ENCODE measurements around the gene TAL1.

Gene TAL1

DNA sequence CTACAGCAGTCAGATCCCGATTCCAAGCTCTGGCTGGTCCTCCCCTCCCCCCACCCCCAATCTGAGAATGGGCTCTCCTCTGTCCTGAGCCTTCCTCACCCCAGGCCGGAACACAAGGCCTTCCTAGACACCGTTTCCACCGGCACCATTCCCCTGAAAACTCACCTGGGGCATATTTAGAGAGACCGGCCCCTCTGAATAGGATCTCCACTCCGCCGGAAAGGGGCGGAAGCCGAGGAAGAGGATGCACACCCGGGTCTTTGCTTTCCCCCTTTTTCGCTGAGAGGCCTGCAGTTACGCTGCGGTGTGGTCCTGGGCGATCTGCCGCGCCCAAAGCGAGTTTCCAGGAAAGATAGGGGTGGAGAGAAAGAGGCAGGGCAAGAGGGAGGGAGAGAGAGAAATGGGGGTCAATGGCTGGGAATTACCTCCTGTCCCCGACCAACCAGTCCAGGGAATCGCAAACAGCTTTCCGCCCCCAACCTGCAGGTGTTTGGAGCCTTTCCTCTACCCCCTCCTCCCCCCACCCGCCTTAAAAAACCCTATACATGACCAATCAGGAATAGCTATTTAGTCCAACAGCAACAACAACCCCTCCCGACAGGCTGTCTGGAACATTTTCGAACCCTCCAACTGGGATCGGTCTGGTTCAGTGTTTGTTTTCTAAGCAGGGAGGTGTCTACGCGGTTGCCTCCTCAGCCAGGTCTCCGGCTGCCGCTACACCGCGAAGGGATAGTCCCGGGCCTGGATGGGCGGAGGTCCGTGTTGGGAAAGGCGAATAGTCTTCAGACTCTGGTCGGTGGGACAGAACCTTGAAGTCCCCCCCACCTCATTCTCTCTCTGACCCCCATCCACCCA is 2.8 kb downstream of the TAL1 start:
- no peak for DNase-seq

DNA sequence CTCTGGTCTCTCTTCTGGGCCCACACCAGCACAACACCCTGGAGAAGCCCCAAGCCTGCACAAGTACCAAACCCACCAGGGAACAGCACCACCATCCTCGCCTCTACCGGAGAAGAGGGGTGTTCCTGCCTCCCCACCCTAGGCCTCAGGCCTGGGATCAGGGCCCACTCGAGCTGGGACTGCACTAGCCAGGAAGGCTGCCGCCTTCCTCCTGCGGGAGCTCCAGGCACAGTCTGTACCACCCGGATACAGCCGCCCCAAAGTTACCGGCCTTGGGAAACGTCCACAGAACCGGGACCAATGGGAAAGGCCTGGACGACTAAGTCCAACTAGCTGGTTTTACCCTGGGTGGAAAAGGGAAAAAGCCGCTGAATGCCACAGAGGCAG is 3.4 kb downstream of the TAL1 start:
- DNase-seq, result no peak

DNA sequence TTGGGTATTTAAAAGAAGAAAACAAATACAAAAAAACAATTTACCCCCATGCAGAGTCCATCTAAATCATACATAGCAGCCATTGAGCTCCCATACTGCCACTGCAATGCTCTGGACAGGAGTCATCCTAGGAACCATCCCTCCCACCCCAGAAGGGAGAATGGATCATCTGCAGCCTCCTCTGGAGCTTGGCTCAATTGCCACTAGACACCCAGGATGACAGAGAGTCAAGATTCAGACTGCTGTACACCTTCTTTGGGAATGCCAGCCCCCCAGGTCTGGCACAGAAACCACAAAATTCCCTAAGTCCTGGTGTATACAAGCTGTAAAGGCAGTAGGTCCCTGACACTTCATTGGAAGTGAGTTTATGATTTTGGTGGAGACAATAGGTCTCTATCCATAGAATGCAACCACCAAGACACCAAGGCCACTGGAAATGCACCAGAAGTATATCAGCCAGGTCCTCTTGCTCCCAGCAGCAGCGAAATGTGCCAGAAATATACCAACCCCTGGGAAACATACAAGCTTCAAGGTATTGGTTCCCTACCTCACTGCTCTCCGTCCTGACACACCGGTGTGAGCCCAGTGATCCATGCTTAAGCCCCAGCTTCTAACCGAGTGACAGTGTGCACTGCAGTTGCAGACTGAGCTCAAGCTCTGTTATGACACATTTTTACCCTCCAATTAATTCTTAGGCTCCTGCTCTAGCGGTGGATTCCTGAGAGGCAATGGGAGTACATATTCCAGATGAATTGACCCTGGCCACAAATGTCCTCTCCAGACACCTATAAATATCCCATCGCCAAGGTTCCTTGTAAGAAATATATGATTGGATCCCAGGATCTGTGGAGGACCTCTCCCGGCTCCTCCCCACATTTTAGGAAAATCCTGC is 4.4 kb downstream of the TAL1 start:
- DNase-seq, result no peak

DNA sequence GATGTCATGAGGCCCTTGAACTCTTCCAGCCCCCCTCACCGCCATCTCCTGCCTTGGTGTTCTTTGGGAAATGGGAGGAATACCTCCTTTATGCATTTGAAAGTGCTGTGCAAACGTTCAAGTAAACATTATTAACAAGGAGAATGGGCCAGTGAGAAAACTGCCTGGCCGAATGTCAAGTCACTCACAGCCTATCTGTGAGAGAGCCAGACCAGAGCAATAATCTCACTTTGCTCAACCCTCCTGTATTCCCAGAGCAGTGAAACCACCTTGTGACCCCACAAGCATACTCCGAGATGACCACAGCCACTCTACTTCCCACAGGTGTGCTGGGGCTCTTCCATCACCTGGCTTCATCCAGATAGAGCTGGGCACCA is 5.2 kb downstream of the TAL1 start:
- DNase-seq, result no peak

DNA sequence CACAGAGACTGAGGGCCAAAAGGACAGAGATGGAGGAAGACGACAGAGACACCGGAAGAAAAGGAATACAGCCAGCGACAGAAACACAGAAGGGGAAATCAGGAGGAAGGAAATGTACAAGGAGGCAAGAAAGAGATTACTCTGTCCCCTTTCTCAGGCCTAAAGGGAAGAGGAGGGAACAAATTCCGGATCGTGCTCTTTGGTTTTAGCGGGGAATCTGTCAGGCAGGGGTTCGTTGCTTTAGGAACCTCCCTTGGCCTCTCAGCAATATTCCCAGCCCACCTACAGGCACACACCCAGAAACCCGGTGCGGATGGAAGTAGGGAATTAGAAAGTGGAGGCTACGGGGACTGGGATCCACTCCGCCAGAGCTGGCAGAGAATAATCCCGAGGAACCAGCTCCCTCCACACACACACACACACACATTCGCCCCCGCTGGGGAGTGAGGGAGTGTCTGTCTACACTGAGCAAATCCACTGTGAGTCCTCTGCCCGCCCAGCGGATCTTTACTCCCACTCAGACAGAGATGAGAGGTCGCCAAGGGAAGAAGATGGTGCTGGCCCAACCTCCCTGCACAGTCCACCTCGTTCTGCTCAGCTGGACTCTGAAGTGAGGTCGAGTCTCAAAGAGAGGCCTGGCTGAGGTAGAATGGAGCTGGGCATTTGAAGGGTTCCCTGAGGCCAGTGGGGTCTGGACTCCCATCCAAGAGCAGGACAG is 5.7 kb downstream of the TAL1 start:
- DNase-seq, result peak; percentile 9 to 30

DNA sequence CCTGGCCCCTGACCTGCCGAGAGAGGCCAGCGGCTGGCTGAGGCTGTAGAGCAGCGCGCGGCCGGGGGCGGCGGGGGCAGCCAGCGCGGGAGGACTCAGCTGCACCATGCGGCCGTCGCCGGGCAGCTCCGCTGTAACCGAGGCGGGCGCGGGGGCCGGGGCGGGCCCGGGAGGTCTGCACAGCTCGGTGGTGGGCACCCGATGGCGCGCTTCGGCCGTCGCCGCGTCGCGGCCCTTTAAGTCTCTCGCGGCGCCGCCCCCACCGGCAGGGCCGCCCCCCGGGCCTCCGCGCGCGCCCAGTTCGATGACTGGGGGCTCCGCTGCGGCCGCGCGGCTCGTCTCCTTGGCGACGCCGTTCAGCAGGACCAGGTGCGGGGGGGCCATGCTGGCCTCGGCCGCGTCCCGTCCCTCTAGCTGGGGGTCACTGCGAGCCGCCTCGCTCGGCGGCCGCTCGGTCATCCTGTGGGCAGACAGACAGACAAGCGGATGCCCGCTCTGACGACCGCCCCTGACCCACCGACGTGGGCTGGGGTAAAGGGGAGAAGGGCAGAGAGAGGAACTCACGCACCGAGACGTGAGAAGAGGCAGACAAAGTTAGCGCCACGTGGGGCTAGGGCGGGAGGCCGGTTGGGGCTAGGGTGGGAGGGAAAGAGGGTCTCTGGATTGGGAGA is 6.5 kb downstream of the TAL1 start:
- peak; percentile 8 to 43 for DNase-seq

DNA sequence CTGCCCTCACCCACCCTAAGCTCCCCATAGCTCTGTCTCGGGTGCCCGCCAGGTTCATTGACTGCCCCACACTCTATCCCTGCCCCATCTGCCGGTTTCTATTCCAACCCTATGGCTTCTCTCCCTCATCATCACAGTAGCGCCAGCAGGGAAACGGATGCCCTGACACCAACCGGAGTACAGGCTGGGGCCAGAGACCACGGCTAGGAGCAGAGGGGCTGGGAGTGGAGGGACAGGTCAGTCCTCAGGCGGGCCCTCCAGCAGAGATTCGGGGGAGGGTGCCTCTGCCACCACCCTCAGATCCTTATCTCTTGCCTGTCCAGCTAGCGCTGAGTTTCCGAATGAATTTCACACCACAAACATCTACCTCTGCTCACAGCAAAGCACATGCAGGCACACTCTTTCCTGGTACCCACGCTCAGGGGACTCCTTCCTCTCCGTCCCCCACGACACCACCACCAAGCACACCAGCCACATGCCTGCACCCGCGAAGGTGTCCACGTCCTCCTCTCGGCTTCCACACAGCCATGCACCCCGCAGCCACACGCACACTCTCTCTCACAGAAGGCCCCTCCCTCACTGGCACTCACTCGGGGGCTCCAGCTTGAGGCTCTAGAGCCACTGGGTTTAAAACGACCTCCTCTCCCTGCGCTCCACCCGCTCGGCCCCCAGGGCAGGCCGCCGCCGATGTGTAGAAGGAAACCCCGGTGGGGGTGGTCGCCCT is 7.2 kb downstream of the TAL1 start:
- peak in 1 of 2 experiments; percentile 39 for DNase-seq

DNA sequence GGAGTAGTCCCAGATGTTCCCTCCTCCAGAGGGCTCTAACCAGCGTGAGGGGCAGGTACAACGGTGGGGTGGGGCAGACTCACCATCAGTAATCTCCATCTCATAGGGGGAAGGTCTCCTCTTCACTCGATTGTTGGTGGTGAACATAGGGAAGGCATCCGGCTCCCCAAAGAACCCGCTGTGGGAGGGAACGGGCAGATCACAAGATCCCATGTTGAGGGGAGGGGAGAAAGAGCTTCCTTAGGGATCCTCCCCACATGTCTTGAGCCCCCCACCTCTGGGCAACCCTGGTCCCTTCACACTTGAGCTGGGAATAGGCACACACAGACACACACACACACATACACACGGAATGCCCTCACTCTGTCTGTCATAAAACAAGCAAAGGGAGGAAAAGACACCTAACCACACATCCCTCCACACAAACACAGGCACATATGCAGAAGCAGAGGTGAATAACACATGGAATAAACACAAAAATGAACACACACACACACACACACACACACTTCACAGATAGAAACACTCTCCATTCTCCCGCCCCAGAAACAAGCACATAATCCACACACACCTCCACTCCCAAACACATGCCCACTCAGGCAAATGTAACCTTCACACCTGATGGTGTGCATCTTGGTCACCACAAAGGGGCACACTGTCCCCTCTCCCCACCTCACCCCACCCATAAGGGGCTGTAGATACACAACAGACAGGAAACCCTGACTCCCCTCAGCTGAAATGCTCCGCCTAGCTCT is 7.9 kb downstream of the TAL1 start:
- DNase-seq, result no peak

DNA sequence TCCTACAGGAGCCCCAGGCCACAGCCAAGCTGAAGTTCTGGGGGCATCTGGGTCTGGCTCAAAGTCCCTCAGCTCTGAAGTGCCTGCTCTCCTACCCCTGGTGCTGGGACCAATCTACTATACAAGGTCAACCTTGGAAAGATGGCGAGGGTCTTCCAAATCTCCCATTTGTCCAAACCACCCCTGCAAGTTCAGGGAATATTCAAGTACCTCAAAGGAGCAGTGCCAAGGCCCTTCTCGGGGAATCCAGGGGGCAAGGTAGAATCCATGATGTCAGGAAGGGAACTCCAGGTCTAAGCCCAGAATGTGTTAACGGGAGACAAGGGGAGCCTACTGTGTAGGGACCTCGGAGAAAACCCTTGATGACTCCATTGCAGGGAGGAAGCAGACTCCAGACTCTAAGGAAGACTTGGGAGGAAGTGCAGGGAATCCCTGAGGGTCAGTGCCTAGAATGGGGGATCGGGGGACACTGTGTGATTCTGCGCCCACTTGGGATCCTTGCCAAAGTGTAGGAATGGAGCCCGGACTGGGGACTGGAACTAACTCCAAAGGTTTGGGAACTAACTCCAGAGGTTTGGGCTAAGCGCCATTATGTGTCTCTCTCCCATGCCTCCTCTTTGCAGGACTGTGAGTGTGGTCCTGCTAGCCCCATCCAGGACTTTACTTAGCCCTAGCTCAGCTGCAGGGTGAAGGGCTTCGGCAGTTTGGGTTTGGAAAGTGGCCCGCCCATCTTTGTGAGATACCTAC is 8.7 kb downstream of the TAL1 start:
- no peak for DNase-seq

DNA sequence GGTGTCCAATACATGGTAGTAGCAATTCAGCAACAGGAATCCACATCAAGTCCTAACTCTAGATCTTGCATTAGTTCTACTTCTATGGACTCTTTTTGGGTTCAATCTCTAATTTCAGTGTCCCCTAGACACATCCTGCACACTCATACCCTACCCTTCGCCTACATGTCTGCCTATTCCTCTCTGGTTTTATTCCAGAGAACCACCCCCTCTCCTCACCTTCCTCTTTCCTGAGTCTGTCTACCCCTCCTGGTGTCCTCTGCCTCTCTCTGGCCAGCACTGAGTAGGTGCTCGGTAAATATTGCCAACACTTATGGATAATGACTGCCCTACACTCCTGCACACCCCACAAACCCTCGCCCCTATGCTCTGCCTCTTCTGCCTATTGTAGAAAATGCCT is 9.5 kb downstream of the TAL1 start:
- DNase-seq, result no peak

DNA sequence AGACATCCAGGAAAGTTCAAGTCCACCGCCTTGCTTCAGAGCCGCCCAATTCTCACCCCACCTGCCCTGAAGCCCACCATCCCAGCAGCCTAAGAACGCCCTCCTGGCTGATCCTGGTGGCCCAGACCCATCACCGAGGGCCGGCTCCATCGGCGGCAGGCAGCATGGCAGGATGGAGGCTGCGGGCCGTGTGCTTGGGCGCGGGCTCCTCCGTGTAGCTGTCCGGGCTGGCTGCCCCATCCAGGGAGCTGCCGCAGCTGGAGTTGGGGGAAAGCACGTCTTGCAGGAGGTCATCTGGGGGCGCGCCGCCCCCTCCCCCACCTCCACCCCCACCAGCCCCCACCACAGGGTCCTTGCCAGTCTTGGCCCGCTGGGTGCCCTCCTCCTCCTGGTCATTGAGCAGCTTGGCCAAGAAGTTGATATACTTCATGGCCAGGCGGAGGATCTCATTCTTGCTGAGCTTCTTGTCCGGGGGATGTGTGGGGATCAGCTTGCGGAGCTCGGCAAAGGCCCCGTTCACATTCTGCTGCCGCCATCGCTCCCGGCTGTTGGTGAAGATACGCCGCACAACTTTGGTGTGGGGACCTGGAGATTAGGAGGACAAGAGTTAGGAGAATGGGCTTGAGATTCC is 12.3 kb downstream of the TAL1 start:
- no peak for DNase-seq

DNA sequence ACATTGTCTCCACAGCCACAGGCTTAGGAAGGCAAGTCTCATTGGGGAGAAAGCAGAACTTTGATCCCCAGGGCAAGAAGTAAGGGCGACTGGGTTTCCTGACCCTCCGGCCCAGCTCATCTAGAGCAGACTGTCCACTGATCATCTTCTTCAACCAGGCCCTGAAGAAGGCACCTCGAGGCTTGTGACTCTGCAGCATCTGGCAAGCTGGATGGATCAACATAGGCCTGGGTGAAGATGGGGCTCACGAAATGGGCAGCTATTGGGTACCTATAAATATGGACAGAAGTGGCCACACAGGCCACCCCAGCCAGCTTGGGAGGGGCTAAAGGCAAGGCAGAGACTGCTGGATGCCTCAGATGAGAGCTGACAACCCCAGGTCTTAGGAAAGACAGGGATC is 13.0 kb downstream of the TAL1 start:
- no peak for DNase-seq

DNA sequence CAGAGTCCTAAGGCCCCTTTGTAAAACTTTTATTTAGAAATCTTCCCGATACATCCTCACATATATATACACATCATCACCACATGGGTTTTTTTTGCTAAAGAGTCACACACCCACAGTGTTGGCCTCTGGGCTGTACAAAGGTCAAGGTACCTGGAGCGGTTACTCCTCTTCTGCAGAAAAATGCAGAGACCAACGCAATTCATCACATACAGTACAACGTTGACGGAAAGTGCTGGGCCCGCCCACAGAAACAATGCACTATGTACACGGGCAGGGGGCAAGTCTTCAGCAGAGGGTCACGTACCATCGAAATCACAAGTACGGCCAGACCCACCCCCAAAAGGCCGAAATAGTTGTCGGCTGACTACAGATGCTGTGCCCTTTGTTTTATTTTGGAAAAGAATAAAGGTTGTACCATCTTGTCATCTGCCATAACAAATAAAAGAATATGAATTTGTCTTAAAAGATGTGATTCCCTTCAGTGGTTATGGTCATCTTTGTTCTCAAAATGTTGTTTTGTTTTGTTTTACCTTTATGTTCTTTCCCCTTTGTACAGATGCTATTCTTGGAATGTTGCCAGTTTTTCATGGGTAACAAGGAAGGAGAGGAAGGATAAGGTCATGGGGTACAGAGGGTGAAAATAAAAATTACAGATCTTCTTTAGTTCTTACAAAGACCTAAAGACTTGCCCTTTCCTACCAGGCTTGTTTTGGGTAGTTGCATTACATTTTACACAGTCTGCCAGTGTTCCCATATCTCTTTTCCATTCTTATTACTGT is 15.6 kb downstream of the TAL1 start:
- no peak for DNase-seq

DNA sequence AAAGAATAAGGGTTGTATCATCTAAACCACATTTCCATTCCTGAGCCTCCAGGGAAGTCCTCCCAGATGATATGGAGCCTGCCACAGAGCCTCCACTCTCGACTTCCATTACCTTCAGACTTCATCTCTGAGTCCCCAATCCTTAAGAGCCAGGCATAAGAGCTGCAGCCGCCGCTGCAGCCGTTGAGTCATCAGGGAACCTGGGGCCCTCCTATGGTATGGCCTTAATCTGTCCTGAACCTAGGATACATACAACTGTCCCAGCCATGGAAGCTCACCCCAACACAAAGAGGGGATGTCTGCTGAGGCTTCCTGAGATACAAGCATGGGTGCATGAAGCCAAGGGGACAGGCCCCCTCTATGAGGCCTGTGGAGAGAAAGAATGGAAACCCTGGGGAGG is 16.3 kb downstream of the TAL1 start:
- no peak for DNase-seq

DNA sequence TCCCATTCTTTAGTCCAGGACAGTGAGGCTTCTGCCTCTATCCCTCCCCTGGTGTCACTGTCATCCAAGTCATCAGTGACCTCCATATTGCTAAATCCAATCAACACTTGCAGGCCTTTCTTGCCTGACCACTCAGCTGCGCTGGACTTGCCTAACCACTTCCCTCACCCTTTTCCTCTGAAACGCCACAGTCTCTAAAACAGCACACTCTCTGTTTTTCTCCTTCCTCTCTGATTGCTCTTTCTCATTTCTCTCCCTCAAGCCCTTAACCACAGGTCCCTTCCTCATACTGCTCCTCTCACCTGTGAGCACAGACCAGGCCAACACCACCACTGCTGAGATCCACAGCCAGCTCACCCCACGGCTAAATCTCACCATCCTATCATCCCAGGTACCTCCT is 17.5 kb downstream of the TAL1 start:
- no peak for DNase-seq

DNA sequence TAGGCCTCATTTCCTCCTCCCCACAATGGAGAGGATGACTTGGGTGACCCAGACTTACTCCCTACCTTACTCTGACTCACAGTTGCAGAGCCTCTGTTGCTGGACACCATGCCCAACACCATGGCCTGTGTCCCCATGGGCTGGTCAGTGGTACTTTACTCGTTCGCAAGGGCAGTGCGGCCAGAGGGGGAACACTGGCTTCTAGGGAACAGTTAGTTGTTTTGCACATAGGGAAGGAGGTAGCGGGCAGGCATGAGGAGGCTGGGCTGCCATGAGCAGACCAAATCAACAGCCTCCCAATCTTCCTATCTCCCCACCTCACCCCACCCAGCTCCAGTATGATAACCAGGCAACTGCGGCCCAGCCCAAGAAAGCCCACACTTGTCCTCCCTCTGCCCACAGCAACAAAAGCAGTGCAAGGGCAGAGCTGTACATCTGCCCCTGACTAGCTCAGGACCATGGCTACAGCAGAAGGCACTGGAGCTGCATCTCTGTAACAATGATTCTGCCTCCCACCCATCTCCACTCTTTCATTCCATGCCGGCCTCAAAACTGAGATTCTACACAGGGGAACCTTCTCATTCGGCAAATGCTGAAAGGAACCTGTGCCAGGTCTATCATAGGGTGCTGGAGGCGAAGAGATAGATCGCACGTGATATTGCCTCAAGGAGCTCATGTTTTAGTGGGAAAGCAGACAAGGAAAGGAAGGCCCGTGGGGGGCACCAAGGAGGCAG is 18.6 kb downstream of the TAL1 start:
- DNase-seq, result no peak

DNA sequence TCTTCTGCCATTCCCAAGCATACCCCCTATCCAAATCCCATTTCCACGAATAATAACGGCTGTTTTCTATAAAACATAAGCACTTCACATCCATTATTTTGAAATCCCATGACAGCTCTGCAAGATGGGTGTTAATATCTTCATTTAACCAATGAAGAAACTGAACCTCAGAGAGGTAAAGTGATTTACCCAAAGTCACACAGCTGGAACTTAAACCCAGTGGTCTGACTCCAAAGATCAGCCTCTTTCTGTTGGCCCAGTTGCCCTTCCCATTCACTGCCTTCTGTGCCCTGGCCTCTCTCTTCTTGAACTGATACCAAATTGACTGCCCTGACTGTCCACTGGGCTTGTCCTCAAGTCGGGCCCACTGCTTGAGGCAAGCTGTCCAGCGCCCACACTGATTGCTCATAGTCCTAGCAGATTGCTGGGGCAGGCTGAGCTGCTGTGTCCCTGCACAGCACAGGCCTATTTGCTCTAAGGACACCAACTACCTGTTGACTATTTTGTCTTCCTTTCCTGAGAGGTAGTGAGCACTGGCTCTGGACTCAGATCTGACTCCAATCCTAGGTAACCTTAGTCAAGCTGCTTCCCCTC is 19.3 kb downstream of the TAL1 start:
- no peak for DNase-seq

DNA sequence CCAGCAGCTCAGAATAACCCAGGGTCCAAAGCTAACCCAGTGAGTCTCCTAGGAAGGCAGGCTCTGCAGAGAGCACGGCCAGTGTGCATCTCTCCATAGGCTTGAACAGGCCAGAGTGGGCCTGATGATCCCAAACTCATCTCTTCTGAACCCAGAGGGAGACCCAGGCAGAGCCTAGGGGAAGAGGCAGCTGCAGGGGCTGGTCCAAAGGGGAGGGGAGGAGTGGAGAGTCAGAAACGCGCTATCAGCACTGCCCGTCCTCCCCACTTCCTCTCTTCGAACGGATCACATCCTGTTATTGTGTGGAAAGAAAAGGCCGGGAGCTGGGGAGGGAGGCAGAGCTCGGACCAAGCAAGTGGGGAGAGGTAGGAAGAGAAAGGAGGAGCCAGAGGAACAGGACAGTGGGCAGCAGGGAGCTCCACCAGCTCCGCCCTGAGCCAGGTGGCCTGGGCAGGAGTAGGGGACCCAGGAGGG is 20.2 kb downstream of the TAL1 start:
- no peak for DNase-seq

All from NCI-H524 (cell line).